Measurements from ENCODE around the gene CDC42BPA.

DNA sequence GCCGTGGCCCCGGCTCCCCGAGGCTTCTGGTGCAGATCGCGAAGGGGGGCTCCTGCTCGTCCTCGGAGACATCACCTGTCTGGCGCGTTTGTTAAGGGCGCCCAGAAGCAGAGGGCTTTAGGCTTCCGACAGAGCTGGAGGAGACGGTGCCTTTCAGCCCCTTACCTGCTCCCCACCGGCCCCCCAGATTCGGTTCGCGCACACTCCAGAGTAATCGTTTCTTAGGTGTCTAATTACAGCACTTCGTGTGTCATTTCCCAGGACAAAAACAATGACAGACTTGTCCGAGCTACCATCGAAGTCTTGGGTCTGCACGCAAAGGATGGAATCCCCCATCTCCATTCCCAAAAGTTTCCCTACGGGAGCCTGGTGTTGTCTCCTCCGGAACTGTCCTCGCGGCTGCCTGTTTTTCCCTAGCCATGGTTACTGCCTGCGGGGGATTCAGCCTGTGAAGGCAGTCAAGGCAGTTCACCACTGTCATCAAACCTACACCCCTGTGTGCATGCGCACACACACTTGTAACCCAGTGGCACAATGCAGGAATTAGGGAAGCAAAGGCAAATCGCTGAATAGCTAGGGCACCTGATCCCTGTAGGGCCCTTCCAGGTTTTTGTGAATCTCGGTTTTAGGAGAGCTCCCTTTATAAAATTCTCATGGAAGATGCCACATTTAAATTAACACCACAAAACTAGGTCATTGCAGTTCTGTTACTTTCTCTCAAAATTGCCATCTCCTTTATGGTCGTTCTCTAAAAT lies 738 bp upstream of the CDC42BPA start:
- TF ChIP-seq, protein P1, sequence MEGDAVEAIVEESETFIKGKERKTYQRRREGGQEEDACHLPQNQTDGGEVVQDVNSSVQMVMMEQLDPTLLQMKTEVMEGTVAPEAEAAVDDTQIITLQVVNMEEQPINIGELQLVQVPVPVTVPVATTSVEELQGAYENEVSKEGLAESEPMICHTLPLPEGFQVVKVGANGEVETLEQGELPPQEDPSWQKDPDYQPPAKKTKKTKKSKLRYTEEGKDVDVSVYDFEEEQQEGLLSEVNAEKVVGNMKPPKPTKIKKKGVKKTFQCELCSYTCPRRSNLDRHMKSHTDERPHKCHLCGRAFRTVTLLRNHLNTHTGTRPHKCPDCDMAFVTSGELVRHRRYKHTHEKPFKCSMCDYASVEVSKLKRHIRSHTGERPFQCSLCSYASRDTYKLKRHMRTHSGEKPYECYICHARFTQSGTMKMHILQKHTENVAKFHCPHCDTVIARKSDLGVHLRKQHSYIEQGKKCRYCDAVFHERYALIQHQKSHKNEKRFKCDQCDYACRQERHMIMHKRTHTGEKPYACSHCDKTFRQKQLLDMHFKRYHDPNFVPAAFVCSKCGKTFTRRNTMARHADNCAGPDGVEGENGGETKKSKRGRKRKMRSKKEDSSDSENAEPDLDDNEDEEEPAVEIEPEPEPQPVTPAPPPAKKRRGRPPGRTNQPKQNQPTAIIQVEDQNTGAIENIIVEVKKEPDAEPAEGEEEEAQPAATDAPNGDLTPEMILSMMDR (IDR thresholded peaks at IDR 0.05), result no peak
- TF ChIP-seq POLR2A (IDR thresholded peaks at IDR 0.05), result no peak
